ENCODE data around the gene ANKS1A. TPM values are rescaled to one million over a fixed set of nuclear protein-coding genes. Genes with fewer than 3 reads are reported as not detected.
"Not testable (repeated sequence)": the region's sequence is repeated elsewhere in the genome, so short reads cannot be mapped to it uniquely, and the experiment has no call there.

Gene ANKS1A
- total RNA-seq, result 10 to 100 TPM; 12.1 to 31.8 (median 24.1) TPM

GRCh38 chr6:34888874-34889555, at the start of gene ANKS1A:
TSS of gene ANKS1A (plus strand) at chr6:34889255. CDS start at chr6:34889403, 148 bp downstream.
- intact Hi-C loops (cut with DNase I; ENCODE audit: low total_unique reads), result no loop called here
- DNase-seq, result peak; percentile 79 to 81
- peak; percentile 71 to 76 for TF ChIP-seq POLR2A (IDR thresholded peaks at IDR 0.05)
- TF ChIP-seq, protein P1, sequence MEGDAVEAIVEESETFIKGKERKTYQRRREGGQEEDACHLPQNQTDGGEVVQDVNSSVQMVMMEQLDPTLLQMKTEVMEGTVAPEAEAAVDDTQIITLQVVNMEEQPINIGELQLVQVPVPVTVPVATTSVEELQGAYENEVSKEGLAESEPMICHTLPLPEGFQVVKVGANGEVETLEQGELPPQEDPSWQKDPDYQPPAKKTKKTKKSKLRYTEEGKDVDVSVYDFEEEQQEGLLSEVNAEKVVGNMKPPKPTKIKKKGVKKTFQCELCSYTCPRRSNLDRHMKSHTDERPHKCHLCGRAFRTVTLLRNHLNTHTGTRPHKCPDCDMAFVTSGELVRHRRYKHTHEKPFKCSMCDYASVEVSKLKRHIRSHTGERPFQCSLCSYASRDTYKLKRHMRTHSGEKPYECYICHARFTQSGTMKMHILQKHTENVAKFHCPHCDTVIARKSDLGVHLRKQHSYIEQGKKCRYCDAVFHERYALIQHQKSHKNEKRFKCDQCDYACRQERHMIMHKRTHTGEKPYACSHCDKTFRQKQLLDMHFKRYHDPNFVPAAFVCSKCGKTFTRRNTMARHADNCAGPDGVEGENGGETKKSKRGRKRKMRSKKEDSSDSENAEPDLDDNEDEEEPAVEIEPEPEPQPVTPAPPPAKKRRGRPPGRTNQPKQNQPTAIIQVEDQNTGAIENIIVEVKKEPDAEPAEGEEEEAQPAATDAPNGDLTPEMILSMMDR (IDR thresholded peaks at IDR 0.05), result no peak

GRCh38 chr6:34839666-34840352, 49.2 kb upstream of the ANKS1A start:
- H3K27me3 ChIP-seq, result no peaks in the 10 kb centered on the region
- H3K36me3 ChIP-seq, result no peaks in the 10 kb centered on the region
- no peaks in the 10 kb centered on the region for H3K9me3 ChIP-seq
- H3K27ac ChIP-seq, result no peak overlapping the region
- no peak for DNase-seq
- TF ChIP-seq POLR2A (IDR thresholded peaks at IDR 0.05), result no peak
- TF ChIP-seq, protein P1 (IDR thresholded peaks at IDR 0.05), result no peak
- intact Hi-C loops (cut with DNase I; ENCODE audit: low total_unique reads), result no loop called here
- no peaks in the 10 kb centered on the region for H3K4me1 ChIP-seq
- H3K4me3 ChIP-seq, result no peak overlapping the region

More at GRCh38 chr6:34888874-34889555, at the start of gene ANKS1A:
- peaks cover 0 to 7% of the 10 kb centered on the region in 2 donors for H3K4me1 ChIP-seq
- H3K27me3 ChIP-seq, result no peaks in the 10 kb centered on the region
- no peaks in the 10 kb centered on the region for H3K36me3 ChIP-seq
- peak within 1 kb of the TSS; percentile 86 to 94 for H3K4me3 ChIP-seq
- H3K27ac ChIP-seq, result peak within 1 kb of the TSS; percentile 85 to 92
- no peaks in the 10 kb centered on the region for H3K9me3 ChIP-seq

GRCh38 chr6:34849066-34849465, 40.0 kb upstream of the ANKS1A start:
- intact Hi-C loops (cut with DNase I; ENCODE audit: low total_unique reads), result not testable (repeated sequence)

GRCh38 chr6:34851361-34851760, 37.7 kb upstream of the ANKS1A start:
- H3K27ac ChIP-seq, result no peak overlapping the region
- no peak overlapping the region for H3K4me3 ChIP-seq
- no peaks in the 10 kb centered on the region for H3K36me3 ChIP-seq
- TF ChIP-seq, protein P1 (IDR thresholded peaks at IDR 0.05), result no peak
- no peak for TF ChIP-seq POLR2A (IDR thresholded peaks at IDR 0.05)
- no peak for DNase-seq
- no peaks in the 10 kb centered on the region for H3K9me3 ChIP-seq
- H3K27me3 ChIP-seq, result no peaks in the 10 kb centered on the region
- H3K4me1 ChIP-seq, result no peaks in the 10 kb centered on the region
- intact Hi-C loops (cut with DNase I; ENCODE audit: low total_unique reads), result no loop called here

More at GRCh38 chr6:34849066-34849465, 40.0 kb upstream of the ANKS1A start:
- not testable (repeated sequence) for H3K9me3 ChIP-seq, H3K4me3 ChIP-seq, H3K36me3 ChIP-seq, DNase-seq, H3K4me1 ChIP-seq, H3K27ac ChIP-seq, H3K27me3 ChIP-seq

DNA sequence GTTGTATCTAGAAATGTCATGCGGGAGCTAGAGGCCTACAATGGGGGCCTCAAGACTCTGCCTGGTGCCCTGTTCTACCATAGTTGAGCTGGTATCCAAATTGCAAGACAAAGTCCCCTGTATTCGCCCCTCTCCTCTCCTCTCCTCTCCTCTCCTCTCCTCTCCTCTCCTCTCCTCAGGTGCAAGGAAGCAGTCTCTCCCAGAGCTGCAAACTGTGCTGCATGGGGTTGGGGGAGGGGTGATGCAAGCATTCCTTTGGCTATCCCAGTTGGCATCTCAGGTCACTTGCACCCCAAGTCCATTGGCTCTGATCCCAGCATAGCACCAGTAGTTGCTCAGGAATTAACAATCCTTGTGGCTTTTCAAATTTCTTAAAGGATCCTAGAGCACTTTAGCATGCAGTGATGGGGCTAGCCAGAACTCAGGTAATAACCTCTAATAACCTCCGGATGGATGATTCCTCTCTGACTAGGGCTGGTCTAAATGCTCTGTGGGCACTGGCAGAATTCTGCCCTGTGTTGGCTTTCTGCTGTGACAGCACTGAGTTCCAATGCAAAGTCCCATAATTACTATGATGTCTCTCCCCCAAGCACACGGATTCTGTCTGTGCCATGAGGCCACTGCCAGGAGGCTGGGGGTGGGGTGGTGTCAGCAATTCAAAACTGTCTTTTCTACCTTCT, 36.5 kb upstream of the ANKS1A start:
- Histone ChIP-seq H3K4me3 (no peak overlapping the region), H3K36me3 (no peaks in the 10 kb centered on the region), H3K4me1 (no peaks in the 10 kb centered on the region), H3K9me3 (no peaks in the 10 kb centered on the region), H3K27ac (no peak overlapping the region), H3K27me3 (no peaks in the 10 kb centered on the region)
- no peak for DNase-seq
- TF ChIP-seq, protein P1 (IDR thresholded peaks at IDR 0.05), result no peak
- TF ChIP-seq POLR2A (IDR thresholded peaks at IDR 0.05), result no peak
- intact Hi-C loops (cut with DNase I; ENCODE audit: low total_unique reads), result no loop called here
